Cardiac fibroblast (primary cell): Measurements from ENCODE around the gene DNAH14.

Experiments
- DNase-seq, 2 donors: peaks; one replicate each; pipeline versions ENCODE4 v3.0.0 to v3.0.0-alpha.2; 2010; ENCODE audit warnings: low read depth in 2 of 2
- H3K4me3 ChIP-seq, 2 donors: replicated peaks in 1 of 2; 1 replicate in 1 of 2; 2 replicates in 1 of 2; pipeline ENCODE4 v1.5.1; 2011; ENCODE audit warnings: low read depth in 2 of 2, low read length in 2 of 2, mild to moderate bottlenecking in 2 of 2, moderate library complexity in 1 of 2
- CTCF ChIP-seq: IDR thresholded peaks from one replicate; pipeline ENCODE4 v1.5.1; 2011; ENCODE audit warnings: low read depth, mild to moderate bottlenecking, low read length, inconsistent platforms

DNAH14 gene

GRCh38 chr1:225355863-225356262 is 426.4 kb downstream of the DNAH14 start:
- no peak for TF ChIP-seq CTCF
- no peak for DNase-seq
- H3K4me3 ChIP-seq: no peak overlapping the region

DNA sequence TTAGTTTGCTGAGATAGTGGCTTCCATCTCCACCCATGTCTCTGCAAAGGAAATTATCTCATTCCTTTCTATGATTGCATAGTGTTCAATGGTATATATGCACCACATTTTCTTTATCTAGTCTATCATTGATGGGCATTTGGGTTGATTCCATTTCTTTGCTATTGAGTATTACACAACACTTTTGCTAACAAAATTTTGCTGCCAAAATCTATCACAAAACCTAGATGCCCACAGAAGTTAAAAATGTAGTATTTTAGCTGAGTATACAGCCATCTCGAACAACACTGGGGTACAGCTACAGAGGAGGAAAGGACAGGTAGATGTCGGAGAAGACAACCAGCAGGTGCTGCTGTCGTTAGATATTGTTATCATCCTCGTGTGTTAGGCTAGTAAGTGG is 430.6 kb downstream of the DNAH14 start:
- DNase-seq: no peak
- no peak for TF ChIP-seq CTCF
- H3K4me3 ChIP-seq: no peak overlapping the region

GRCh38 chr1:225361176-225361575 is 431.7 kb downstream of the DNAH14 start:
- DNase-seq: no peak
- TF ChIP-seq CTCF: no peak
- H3K4me3 ChIP-seq: no peak overlapping the region

GRCh38 chr1:225362805-225363204 is 433.3 kb downstream of the DNAH14 start:
- no peak for TF ChIP-seq CTCF
- no peak for DNase-seq
- no peak overlapping the region for H3K4me3 ChIP-seq

GRCh38 chr1:225364439-225364838 is 435.0 kb downstream of the DNAH14 start:
- DNase-seq: no peak
- TF ChIP-seq CTCF: no peak
- no peak overlapping the region for H3K4me3 ChIP-seq

DNA sequence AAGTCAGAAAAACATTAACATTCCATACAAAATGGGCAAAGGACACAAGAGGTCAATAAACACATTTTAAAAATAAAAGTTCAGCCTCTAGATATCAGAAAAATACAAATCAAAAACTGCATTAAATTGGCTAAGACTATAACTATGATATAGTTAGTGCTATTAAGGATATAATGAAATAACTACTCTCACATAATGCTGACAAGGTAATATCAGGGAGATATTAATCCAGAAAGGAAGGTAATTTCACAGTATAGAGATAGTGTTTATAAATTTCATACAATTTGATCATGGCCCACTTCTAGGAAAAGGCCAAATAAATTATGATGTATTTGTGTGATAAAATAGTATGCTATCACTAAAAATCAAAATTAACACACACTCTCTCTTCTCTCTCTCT is 436.5 kb downstream of the DNAH14 start:
- DNase-seq: no peak
- TF ChIP-seq CTCF: no peak
- no peak overlapping the region for H3K4me3 ChIP-seq

DNA sequence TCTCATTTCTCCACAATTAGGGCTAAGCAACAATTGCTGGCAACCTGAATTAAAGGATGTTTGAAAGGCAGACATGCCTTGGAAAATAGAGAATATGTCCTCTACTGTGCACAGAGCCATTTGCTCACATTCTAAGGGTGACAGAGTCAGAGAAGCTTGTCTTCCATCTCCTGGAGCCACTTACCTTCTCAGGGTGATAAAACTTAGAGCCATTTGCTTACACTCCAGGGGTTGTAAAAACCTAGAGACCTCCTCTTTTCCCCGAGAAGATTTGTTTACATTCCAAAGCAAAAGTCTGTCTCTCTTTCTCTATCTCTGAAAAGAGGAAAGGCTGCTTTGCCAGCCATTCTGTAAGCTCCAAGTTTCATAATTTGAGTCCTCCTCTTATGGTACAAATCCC is 437.1 kb downstream of the DNAH14 start:
- DNase-seq: no peak
- no peak for TF ChIP-seq CTCF
- H3K4me3 ChIP-seq: no peak overlapping the region
